Embryonic facial prominence (tissue), 1 donor: Measurements from ENCODE around the gene ACSM4.
"Not testable (repeated sequence)": the region's sequence is repeated elsewhere in the genome, so short reads cannot be mapped to it uniquely, and the experiment has no call there.

ENCODE experiments used
- DNase-seq: peaks from one replicate; pipeline ENCODE4 v3.0.0-alpha.2; 2016; ENCODE audit errors: extremely low spot score

The ACSM4 gene

GRCh38 chr12:7303772-7304171, at the start of gene ACSM4:
ACSM4 (plus strand) TSS chr12:7304072; CDS start chr12:7304332, 260 bp downstream.
- no peak for DNase-seq

DNA sequence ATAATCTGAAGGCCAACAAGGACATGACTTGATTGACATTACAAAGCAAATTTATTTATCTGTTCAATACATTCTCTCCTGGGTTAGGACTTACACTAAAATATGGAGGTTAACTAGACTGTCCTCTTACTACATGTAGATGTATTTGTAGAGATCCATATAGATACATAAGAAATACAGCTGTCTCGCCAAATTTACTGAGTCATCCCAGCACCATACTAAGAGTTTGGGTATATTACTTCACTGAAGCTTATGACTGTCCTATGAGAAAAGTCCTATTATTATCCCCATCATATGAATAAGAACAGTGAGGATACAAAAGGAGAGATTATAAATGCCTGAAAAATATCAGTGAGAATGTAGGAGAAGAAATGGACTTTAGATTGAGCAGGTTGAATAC, 44.8 kb upstream of the ACSM4 start:
- no peak for DNase-seq

DNA sequence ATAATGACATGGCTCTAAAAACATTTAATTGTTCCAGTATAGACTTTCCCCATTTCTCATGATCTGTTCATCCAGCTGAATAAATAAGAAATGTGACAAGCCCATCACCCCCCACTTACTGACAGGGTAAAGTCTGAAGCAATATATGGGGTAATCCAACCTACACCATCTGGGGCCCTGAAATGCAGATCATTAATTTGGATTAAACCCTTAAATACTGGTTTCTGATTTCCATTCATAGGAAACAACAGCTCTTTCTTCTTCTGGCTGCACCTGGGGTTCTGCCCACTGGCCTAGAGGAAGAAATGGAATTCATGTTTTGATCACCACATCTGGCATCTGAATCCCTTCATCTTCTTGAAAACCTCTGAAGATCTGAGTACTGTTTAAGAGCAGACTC, 39.3 kb upstream of the ACSM4 start:
- no peak for DNase-seq

- no peak for DNase-seq
These were observed 38.6 kb upstream of the ACSM4 start for GRCh38 chr12:7265251-7265650.

DNA sequence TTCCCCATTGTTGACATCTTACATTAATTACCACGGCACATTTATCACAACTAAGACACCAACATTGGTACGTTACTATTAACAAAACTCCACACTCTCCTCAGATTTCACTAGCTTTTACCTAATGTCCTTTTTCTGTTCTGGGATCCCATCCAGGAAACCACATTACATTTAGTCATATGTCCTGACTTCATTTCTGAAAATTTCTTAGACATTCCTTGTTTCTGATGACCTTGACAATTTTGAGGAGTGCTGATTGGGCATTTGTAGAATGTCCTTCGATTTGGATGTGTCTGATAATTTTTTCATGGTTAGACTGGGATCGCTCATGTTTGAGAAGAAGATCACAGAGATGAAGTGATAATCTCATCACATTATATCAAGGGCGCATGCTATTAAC, 34.6 kb upstream of the ACSM4 start:
- DNase-seq, result no peak

DNA sequence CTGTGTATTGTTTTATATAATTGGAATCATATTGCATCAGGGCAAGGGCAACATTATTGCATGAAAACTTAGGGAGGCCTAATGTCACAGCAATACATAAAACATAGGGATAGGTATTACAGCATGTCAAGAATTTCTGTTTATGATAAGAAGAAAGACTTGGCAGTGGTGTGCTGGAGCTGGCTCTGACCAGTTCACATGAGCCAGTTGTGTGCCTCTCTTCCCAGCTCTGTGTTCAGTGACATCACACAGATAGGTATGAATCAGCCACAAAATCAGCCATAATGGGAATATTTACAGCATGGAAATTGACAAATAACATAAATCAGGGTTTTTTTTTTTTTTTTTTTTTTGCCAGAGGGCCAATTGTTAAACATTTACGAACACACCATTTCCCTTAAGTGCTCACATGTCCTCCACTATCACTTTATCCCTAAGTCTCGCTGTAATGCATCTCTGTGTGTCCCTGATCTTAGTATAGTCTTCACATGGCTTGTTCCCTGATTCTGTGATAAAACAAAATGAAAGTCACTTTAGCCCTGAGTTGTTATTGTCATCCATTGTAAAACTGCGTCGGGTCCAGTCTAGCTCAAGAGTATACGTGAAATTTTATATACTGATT, 31.9 kb upstream of the ACSM4 start:
- no peak for DNase-seq

GRCh38 chr12:7275482-7275881, 28.4 kb upstream of the ACSM4 start:
- not testable (repeated sequence) for DNase-seq

DNA sequence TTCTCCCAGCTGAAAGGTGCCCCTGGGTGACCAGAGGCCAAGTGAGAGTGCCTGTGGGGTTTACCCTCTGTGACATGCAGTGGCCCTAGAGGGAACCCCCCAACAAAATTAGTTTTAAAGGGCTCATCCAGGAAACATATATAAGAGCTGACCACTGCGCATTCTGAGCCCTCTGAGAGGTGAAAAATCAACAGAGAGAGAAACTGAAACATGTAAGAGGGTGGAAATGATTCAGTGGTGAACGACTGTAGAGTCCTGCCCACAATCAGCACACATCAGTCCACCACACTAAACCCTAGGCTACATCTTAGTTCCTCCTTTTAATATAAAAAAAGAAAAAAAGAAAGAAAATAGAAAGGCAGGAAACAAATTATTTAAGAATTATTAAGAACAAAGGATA, 21.0 kb upstream of the ACSM4 start:
- no peak for DNase-seq

- no peak for DNase-seq
These were observed 14.1 kb upstream of the ACSM4 start for GRCh38 chr12:7289743-7290142.

DNA sequence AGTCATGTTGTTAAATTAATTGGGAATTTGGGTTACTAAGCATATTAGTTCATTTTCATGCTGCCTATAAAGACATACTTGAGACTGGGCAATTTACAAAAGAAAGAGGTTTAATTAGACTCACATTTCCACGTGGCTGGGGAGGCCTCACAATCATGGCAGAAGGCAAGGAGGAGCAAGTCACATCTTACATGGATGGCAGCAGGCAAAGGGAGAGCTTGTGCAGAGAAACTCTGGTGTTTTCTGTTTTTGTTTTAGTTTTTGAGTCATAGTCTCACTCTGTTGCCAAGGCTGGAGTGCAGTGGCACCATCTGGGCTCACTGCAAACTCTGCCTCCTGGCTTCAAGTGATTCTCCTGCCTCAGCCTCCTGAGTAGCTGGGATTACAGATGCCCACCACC, 13.3 kb upstream of the ACSM4 start:
- not testable (repeated sequence) for DNase-seq

GRCh38 chr12:7292300-7292699, 11.6 kb upstream of the ACSM4 start:
- no peak for DNase-seq

DNA sequence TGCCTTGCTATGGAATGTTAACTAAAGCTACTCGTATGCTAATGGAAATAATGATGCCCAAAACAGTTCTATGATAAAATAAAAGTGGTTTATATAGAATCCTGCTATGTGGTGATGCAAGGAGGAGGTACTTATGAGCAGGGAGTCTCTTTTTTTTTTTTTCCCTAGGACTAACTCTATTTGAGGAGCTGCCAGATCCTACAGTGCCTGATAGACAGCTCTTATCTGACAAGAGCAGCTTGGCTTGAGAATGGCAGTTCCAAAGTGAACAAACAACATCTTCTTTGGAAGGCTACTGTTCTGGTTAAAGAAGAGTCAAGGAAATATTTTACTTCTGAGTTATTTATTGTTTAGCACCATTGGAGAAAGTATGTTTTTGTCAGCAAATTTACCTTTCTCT, 10.2 kb upstream of the ACSM4 start:
- no peak for DNase-seq

DNA sequence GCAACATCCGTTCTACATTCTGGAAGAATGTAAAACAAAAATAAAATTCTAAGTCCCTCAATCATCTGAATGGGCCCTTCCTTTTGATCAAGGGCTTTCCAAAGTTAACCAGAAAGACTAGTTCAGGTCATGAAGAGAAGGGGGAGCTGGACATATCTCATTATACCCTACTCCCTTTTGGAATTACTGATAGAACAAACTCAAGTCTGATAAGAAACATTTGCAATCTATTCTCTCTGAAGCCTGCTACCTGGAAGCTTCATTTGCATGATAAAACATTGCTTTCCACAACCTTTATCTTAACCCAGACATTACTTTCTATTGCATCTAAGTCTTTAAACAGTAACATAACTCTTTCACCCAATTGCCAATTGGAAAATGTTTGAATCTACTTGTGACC, 8.3 kb upstream of the ACSM4 start:
- DNase-seq, result no peak

GRCh38 chr12:7297865-7298264, 6.0 kb upstream of the ACSM4 start:
- no peak for DNase-seq

- no peak for DNase-seq
These were observed 1.4 kb upstream of the ACSM4 start for GRCh38 chr12:7302266-7302986.

DNA sequence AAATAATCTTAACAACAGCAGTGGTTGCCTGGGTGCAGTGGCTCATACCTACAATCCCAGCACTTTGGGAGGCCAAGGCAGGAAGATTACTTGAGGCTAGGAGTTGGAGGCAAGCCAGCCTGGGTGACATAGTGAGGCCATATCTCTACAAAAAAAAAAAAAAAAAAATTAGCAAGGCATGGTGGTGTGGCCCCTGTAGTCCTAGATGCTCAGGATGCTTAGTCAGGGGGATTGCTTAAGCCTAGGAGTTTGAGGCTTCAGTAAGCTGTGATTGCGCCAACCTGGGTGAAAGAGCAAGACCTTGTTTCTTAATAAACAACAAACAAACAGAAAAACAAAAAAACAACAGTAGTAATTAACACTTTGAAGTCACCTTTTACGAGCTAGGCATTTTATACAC, 642 bp upstream of the ACSM4 start:
- DNase-seq, result no peak

DNA sequence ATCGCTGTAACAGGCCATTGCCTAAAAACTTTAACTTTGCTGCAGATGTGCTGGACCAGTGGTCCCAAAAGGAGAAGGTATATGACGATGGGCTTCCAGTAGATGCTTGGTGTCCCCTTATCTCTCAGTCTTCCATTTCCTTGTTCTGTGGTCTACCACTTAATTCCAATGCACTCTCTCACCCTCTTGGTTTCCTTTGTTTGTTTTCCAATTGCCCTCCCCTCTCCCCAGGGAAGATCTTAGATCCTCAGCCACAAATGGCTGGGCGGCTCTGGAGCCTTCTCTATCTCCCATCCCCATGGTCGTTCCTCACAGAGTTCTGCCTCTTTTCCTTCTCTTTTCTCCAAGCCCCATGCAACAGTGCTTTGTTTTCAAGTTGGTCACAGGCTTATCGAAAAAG, 584 bp downstream of the ACSM4 start:
- DNase-seq, result no peak

DNA sequence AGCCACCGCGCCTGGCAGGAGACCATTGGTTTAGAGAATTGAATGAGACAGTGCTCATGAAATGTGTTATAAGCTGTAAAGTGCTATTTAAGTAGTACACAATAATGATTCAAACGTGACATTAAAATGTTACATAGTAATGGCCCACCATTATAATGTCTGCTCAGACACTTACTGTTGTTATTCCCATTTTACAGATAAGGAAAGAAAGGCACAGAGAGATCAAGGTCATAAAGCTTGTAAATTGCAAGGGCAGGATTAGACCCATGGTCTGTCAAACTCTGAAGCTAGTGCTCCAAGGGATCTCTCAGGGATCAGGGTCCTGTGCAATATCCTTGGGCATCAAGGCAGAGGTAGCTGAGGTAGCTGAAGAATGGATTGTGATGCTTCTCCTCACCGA, 6.2 kb downstream of the ACSM4 start:
- DNase-seq, result no peak

GRCh38 chr12:7319930-7320329, 16.1 kb downstream of the ACSM4 start:
- no peak for DNase-seq

DNA sequence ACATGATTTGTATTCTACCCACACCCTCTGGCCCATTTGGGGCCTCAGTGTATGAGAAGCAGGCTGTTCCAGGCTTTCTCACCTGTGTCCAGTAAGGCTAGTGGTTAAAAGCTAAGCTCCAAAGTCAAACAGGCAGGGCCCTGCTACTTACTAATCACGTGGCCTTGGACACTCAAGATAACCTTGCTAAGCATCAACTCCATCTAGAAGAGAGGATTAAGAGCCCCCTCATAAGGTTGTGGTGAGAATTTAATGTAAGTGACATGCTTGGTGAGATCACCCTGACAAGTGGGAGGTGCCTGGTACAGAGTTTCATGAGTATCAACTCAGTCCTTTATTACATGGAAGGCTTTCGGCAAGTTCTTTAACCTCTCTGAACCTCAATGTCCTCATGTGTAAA, 17.8 kb downstream of the ACSM4 start:
- no peak for DNase-seq

DNA sequence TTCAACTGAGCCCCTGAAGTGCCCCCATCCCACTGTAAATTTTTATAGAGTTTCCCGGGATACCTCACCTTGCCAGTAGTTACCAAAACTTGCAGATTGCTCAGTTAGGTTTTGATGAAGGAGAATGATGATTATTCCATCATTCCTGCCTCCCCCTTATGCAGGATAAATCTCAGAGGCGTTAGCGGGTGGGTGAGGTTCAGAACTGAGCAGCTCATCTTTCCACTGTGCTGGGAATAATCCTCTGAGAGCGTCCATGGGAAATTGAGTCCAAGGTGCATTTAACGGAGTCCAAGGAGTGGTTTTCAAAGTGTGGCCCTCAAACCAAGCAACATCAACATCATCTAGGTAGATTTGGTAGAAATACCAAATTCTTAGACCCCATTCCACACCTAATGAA, 18.7 kb downstream of the ACSM4 start:
- no peak for DNase-seq

DNA sequence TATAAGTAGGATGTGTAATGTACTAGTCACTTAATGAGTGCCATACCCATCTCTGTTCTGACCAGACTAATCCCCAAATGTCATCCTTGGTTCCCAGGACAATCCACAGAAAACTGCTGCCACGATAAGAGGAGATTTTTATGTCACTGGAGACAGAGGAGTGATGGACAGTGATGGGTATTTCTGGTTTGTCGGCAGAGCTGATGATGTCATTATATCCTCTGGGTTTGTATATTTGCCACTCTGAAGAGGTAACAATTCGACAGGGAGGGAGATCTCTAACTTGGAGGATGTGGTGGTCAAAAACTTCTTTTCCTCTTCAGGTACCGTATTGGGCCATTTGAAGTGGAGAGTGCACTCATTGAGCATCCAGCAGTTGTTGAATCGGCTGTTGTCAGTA, 20.3 kb downstream of the ACSM4 start:
- no peak for DNase-seq

DNA sequence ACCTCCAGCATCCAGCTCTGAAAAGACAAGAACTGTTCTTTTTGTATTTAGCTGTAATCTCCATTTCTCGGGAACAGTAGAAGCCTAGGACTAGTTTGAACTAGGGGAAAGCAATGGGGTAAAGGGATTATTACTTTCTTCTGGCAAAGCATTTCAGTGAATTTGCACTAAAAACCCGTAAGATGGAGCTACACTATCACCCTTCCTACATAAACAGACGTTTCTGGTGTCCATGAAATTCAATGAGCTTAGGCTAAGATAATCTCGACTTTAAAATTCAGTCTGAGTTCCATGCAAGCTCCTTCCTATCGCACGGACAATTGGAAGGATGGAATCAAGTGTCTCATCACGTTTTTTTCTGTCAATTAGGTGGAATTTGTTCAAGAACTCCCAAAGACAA, 24.0 kb downstream of the ACSM4 start:
- no peak for DNase-seq

DNA sequence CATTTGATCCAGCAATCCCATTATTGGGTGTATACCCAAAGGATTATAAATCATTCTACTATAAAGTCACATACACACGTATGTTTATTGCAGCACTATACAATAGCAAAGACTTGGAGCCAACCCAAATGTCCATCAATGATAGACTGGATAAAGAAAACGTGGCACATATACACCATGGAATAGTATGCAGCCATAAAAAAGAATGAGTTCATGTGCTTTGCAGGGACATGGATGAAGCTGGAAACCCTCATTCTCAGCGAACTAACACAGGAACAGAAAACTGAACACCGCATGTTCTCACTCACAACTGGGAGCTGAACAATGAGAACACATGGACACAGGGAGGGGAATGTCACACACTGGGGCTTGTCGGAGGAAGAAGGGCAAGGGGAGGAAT, 33.9 kb downstream of the ACSM4 start:
- DNase-seq, result not testable (repeated sequence)
